Measurements from ENCODE around the gene WNT1.

The WNT1 gene

DNA sequence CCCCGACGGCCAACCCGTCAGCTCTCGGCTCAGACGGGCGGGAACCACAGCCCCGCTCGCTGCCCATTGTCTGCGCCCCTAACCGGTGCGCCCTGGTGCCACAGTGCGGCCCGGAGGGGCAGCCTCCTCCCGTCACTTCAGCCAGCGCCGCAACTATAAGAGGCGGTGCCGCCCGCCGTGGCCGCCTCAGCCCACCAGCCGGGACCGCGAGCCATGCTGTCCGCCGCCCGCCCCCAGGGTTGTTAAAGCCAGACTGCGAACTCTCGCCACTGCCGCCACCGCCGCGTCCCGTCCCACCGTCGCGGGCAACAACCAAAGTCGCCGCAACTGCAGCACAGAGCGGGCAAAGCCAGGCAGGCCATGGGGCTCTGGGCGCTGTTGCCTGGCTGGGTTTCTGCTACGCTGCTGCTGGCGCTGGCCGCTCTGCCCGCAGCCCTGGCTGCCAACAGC is at the start of gene WNT1:
Gene WNT1 (plus strand): TSS at position 32 of the 450 bp plus-strand sequence. CDS start 329 bp downstream, at position 361.
- no peak within 1 kb of the TSS for H3K27ac ChIP-seq (ENCODE audit: low read length)
- peak within 1 kb of the TSS; percentile 57 to 69 for H3K4me3 ChIP-seq (ENCODE audit: low read length in 2 of 2)
- H3K36me3 ChIP-seq (ENCODE audit: control insufficient read depth in 2 of 2, insufficient read depth in 2 of 2, low read length in 2 of 2) = no peaks in the 10 kb centered on the region
- H3K4me1 ChIP-seq (ENCODE audit: control insufficient read depth, insufficient read depth, low read length) = peaks cover 41% of the 10 kb centered on the region
- H3K9ac ChIP-seq (ENCODE audit: low read length in 2 of 2) = no peak within 1 kb of the TSS
- peaks cover 70 to 82% of the 10 kb centered on the region in 2 donors for H3K27me3 ChIP-seq (ENCODE audit: control insufficient read depth in 1 of 2, insufficient read depth in 2 of 2, low read length in 2 of 2)
- no peaks in the 10 kb centered on the region for H3K9me3 ChIP-seq (ENCODE audit: control insufficient read depth in 2 of 2, low read length in 2 of 2)

DNA sequence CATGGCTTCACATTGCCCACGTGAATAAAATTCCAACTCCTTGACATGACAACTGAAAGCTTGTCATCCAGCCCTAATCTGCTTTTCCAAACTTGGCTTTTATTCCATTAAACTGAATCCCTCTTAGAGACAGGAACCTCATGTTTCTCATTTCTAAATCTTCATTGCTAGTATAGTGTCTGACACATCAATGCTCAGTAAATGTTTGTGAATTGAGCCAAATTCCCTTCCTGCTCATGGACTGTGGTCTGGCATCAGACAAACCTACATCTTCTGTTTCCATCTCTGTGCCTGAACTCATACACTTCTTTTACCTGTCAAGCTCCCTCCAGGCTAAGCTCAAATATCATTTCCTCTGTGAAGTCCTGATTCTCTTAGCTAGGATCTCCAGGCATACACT is 48.6 kb upstream of the WNT1 start:
- peaks cover 6% of the 10 kb centered on the region for H3K4me1 ChIP-seq (ENCODE audit: control insufficient read depth, insufficient read depth, low read length)
- H3K27me3 ChIP-seq (ENCODE audit: control insufficient read depth in 1 of 2, insufficient read depth in 2 of 2, low read length in 2 of 2) = no peaks in the 10 kb centered on the region
- peaks cover 20 to 28% of the 10 kb centered on the region in 2 donors for H3K36me3 ChIP-seq (ENCODE audit: control insufficient read depth in 2 of 2, insufficient read depth in 2 of 2, low read length in 2 of 2)
- no peak overlapping the region for H3K27ac ChIP-seq (ENCODE audit: low read length)
- no peak overlapping the region for H3K4me3 ChIP-seq (ENCODE audit: low read length in 2 of 2)
- H3K9me3 ChIP-seq (ENCODE audit: control insufficient read depth in 2 of 2, low read length in 2 of 2) = no peaks in the 10 kb centered on the region
- H3K9ac ChIP-seq (ENCODE audit: low read length in 2 of 2) = no peak overlapping the region

DNA sequence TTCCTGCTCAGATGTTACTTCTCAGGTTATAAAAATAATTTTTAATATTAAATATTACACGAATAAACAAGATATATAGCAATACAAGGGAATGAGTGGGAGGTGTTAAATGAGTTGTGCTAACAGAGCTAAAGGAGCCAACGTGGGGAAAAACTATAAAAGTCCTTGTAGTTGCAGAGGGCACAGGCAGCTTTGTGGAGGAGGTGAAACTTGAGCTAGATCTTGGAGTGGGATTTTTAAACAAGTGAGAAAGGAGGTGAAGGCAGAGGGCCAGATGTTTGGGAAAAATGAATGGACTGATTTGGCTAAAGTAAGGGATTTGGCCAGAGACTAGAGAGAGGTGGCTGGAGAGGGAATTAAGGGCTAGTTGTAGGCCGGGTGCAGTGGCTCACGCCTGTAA is 47.6 kb upstream of the WNT1 start:
- H3K9ac ChIP-seq (ENCODE audit: low read length in 2 of 2) = no peak overlapping the region
- peaks cover 2% of the 10 kb centered on the region for H3K4me1 ChIP-seq (ENCODE audit: control insufficient read depth, insufficient read depth, low read length)
- H3K9me3 ChIP-seq (ENCODE audit: control insufficient read depth in 2 of 2, low read length in 2 of 2) = no peaks in the 10 kb centered on the region
- no peak overlapping the region for H3K27ac ChIP-seq (ENCODE audit: low read length)
- no peak overlapping the region for H3K4me3 ChIP-seq (ENCODE audit: low read length in 2 of 2)
- no peaks in the 10 kb centered on the region for H3K27me3 ChIP-seq (ENCODE audit: control insufficient read depth in 1 of 2, insufficient read depth in 2 of 2, low read length in 2 of 2)
- peaks cover 20 to 33% of the 10 kb centered on the region in 2 donors for H3K36me3 ChIP-seq (ENCODE audit: control insufficient read depth in 2 of 2, insufficient read depth in 2 of 2, low read length in 2 of 2)

DNA sequence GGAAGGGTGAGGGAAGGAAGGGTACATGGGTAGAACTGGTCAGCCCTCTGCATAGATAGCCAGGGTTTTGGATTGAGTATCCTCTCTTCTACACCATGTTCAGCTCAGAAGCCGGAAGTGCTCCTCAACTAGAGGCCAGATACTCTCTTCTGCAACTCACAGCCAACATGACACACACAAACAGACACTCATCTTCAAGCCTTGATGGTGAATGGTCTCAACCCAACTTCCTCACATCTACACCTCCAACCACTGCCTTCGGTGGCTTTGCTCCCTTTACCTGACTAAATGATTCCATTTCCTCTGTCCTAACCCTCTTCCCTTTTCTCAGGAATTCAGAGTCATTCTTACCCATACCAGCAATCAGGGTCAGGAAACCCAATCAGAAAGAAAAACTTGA is 45.2 kb upstream of the WNT1 start:
- Histone ChIP-seq H3K9me3 (ENCODE audit: control insufficient read depth in 2 of 2, low read length in 2 of 2) (no peaks in the 10 kb centered on the region), H3K4me3 (ENCODE audit: low read length in 2 of 2) (no peak overlapping the region), H3K27ac (ENCODE audit: low read length) (no peak overlapping the region), H3K4me1 (ENCODE audit: control insufficient read depth, insufficient read depth, low read length) (no peaks in the 10 kb centered on the region), H3K9ac (ENCODE audit: low read length in 2 of 2) (no peak overlapping the region), H3K27me3 (ENCODE audit: control insufficient read depth in 1 of 2, insufficient read depth in 2 of 2, low read length in 2 of 2) (no peaks in the 10 kb centered on the region), H3K36me3 (ENCODE audit: control insufficient read depth in 2 of 2, insufficient read depth in 2 of 2, low read length in 2 of 2) (peaks cover 28 to 41% of the 10 kb centered on the region in 2 donors)

DNA sequence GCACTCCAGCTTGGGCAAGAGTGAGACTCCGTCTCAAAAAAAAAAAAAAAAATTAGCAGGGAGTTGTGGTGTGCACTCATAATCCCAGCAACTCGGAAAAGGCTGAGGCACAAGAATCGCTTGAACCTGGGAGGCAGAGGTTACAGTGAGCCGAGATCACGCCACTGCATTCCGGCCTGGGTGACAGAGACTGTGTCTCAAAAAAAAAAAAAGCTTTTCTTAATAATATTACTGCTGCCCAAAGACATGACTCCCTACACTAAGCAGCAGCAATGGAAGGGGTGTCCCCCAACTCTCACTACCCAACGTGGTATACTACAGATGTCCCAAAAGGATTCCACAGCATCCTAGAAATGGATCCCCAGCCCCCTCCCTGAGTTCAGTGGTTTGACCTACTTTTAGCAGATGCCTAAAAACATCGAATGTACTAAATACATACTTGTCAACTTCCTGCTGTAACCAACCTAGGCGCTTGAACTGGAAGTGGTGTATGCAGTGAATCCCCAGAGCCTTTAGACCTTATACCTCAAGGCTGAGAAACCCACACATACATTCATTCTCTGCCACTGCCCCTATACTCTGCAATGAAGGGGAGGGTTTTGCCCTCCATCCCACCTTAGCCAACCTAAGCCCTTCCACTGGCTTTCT is 44.3 kb upstream of the WNT1 start:
- Histone ChIP-seq H3K4me3 (ENCODE audit: low read length in 2 of 2) (no peak overlapping the region), H3K9ac (ENCODE audit: low read length in 2 of 2) (no peak overlapping the region), H3K27me3 (ENCODE audit: control insufficient read depth in 1 of 2, insufficient read depth in 2 of 2, low read length in 2 of 2) (no peaks in the 10 kb centered on the region), H3K27ac (ENCODE audit: low read length) (no peak overlapping the region), H3K36me3 (ENCODE audit: control insufficient read depth in 2 of 2, insufficient read depth in 2 of 2, low read length in 2 of 2) (peaks cover 33 to 46% of the 10 kb centered on the region in 2 donors), H3K4me1 (ENCODE audit: control insufficient read depth, insufficient read depth, low read length) (no peaks in the 10 kb centered on the region), H3K9me3 (ENCODE audit: control insufficient read depth in 2 of 2, low read length in 2 of 2) (no peaks in the 10 kb centered on the region)

DNA sequence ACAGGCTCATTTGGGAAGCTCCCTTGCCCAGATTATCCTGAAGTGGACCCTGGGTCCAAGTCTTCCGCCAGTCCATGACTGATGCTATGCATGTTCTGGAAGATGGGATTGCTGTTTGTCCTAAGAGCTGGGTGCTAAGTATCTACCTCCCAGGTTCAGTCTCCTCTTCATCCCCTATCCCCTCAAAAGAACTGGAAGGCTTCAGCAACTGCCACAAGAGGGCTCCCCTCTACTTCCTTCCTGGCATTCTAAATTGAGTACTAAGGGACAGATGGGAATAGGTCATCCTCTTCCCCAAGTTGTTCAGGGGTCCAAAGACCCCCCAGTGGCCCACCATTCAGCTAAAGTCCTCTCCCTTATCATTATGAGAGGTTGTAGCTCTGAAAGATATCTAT is 43.8 kb upstream of the WNT1 start:
- no peak overlapping the region for H3K27ac ChIP-seq (ENCODE audit: low read length)

DNA sequence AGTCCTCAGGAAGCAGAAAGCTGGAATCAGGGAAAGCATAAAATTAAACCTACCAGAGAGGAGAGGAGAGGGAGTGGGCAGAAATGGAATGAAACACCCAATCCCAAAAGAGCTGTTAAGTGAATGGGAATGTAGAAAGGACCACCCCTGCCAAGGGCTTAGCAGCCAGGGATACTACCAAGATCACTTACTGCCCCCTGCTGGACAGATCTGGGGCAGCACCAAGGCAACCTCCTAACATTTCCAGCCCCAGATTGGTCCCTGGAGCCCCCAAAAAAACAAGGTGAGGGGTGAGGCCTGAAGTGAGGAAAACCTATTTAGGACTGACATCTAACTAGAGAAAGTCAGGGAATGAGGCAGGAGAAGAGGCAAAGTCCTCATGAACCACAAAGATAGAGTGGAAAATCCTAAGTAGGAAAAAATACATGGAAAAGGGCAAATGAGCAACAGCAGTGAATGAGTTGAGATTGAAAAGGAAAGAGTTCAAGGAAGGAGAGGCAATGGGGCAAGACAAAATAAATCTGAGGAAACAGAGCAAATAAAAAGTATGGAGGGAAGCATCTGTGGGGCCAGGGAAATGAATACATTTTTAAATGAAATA is 41.6 kb upstream of the WNT1 start:
- no peaks in the 10 kb centered on the region for H3K27me3 ChIP-seq (ENCODE audit: control insufficient read depth in 1 of 2, insufficient read depth in 2 of 2, low read length in 2 of 2)
- no peak overlapping the region for H3K9ac ChIP-seq (ENCODE audit: low read length in 2 of 2)
- no peaks in the 10 kb centered on the region for H3K9me3 ChIP-seq (ENCODE audit: control insufficient read depth in 2 of 2, low read length in 2 of 2)
- H3K4me1 ChIP-seq (ENCODE audit: control insufficient read depth, insufficient read depth, low read length) = peaks cover 5% of the 10 kb centered on the region
- no peak overlapping the region for H3K27ac ChIP-seq (ENCODE audit: low read length)
- H3K36me3 ChIP-seq (ENCODE audit: control insufficient read depth in 2 of 2, insufficient read depth in 2 of 2, low read length in 2 of 2) = peaks cover 48 to 56% of the 10 kb centered on the region in 2 donors
- H3K4me3 ChIP-seq (ENCODE audit: low read length in 2 of 2) = no peak overlapping the region

More for the DNA sequence above, 43.8 kb upstream of the WNT1 start:
- H3K36me3 ChIP-seq (ENCODE audit: control insufficient read depth in 2 of 2, insufficient read depth in 2 of 2, low read length in 2 of 2) = peaks cover 38 to 52% of the 10 kb centered on the region in 2 donors
- no peaks in the 10 kb centered on the region for H3K4me1 ChIP-seq (ENCODE audit: control insufficient read depth, insufficient read depth, low read length)
- no peaks in the 10 kb centered on the region for H3K27me3 ChIP-seq (ENCODE audit: control insufficient read depth in 1 of 2, insufficient read depth in 2 of 2, low read length in 2 of 2)
- no peak overlapping the region for H3K9ac ChIP-seq (ENCODE audit: low read length in 2 of 2)
- no peak overlapping the region for H3K4me3 ChIP-seq (ENCODE audit: low read length in 2 of 2)
- no peaks in the 10 kb centered on the region for H3K9me3 ChIP-seq (ENCODE audit: control insufficient read depth in 2 of 2, low read length in 2 of 2)

DNA sequence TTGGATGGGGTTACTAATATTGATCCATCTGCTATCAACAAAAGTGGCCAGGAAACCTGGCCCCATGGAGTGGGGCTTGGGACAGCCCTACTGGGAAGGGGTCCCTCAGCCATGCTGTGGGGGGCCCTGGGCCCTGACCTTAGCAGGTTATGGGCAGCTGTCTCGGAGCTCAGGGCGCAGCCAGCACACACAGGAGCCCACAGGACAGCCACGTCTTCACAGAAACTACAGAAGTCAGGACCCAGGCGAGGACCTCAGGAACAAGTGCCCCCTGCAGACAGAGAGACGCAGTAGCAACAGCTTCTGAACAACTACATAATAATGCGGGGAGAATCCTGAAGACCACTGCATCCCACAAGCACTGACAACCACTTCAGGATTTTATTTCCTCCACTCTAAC is 41.0 kb upstream of the WNT1 start:
- H3K27ac ChIP-seq (ENCODE audit: low read length) = no peak overlapping the region
- H3K36me3 ChIP-seq (ENCODE audit: control insufficient read depth in 2 of 2, insufficient read depth in 2 of 2, low read length in 2 of 2) = peaks cover 47 to 57% of the 10 kb centered on the region in 2 donors
- H3K27me3 ChIP-seq (ENCODE audit: control insufficient read depth in 1 of 2, insufficient read depth in 2 of 2, low read length in 2 of 2) = no peaks in the 10 kb centered on the region
- H3K4me3 ChIP-seq (ENCODE audit: low read length in 2 of 2) = no peak overlapping the region
- peaks cover 5% of the 10 kb centered on the region for H3K4me1 ChIP-seq (ENCODE audit: control insufficient read depth, insufficient read depth, low read length)
- no peak overlapping the region for H3K9ac ChIP-seq (ENCODE audit: low read length in 2 of 2)
- no peaks in the 10 kb centered on the region for H3K9me3 ChIP-seq (ENCODE audit: control insufficient read depth in 2 of 2, low read length in 2 of 2)

DNA sequence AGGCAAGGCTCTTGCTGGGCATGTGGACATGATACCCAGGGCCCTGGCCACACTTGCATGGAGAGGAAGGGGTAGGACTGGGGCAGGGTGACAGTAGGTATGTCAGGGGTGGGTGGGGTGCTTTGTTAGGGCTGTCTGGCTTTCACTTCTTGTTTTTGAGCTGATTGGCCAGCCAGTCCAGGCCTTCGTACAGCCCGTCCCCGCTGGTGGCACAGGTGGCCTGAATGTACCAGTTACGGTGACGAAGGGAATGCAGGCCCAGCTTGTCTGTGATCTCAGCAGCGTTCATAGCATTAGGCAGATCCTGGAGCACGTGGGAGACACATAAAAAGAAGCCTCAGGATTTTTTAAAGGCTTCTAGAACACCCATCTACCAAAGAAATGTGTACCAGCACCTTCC is 39.3 kb upstream of the WNT1 start:
- H3K9me3 ChIP-seq (ENCODE audit: control insufficient read depth in 2 of 2, low read length in 2 of 2) = no peaks in the 10 kb centered on the region
- no peak overlapping the region for H3K9ac ChIP-seq (ENCODE audit: low read length in 2 of 2)
- H3K4me3 ChIP-seq (ENCODE audit: low read length in 2 of 2) = no peak overlapping the region
- no peak overlapping the region for H3K27ac ChIP-seq (ENCODE audit: low read length)
- H3K36me3 ChIP-seq (ENCODE audit: control insufficient read depth in 2 of 2, insufficient read depth in 2 of 2, low read length in 2 of 2) = peaks cover 38 to 47% of the 10 kb centered on the region in 2 donors
- H3K27me3 ChIP-seq (ENCODE audit: control insufficient read depth in 1 of 2, insufficient read depth in 2 of 2, low read length in 2 of 2) = no peaks in the 10 kb centered on the region
- peaks cover 5% of the 10 kb centered on the region for H3K4me1 ChIP-seq (ENCODE audit: control insufficient read depth, insufficient read depth, low read length)

DNA sequence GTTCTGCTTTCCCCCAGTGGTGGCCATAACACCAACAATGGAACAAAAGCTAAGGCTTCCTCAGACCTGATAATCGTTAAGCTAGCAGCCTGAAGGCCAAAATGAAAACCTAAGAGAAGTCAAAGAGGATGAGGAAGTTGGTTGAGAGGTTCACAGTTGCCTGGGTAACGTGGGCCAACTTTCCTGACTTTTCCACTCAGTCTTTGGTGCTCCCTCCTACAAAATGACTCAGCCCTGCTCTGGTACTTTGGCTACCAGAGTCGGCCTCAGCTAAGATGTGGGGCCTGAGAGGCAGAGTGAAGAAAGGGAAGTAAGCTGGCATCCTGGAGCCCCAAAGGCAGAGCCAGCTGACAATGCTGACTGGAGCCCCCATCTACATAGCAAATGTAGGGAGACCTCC is 37.9 kb upstream of the WNT1 start:
- Histone ChIP-seq H3K27ac (ENCODE audit: low read length) (no peak overlapping the region), H3K27me3 (ENCODE audit: control insufficient read depth in 1 of 2, insufficient read depth in 2 of 2, low read length in 2 of 2) (no peaks in the 10 kb centered on the region), H3K36me3 (ENCODE audit: control insufficient read depth in 2 of 2, insufficient read depth in 2 of 2, low read length in 2 of 2) (peaks cover 33 to 40% of the 10 kb centered on the region in 2 donors), H3K9me3 (ENCODE audit: control insufficient read depth in 2 of 2, low read length in 2 of 2) (no peaks in the 10 kb centered on the region), H3K4me3 (ENCODE audit: low read length in 2 of 2) (no peak overlapping the region), H3K4me1 (ENCODE audit: control insufficient read depth, insufficient read depth, low read length) (peaks cover 5% of the 10 kb centered on the region), H3K9ac (ENCODE audit: low read length in 2 of 2) (no peak overlapping the region)

DNA sequence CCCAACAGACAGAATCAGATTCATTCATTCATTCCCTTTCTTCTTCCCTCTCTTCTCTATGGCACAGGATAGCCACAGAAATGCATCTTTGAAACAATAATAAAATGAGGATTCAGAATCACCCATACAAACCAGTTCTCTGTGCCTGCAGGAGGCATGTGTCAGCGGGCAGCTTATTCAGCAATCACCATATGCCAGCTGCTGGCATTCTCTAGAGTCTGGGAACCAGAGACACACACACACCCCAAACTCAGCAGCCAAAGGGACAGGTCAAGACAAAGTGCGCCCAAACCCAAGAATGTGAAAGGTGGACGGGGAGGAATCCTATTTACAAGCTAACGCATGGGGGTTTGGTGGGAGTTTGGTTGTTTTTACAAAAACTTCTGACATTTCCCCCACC is 34.9 kb upstream of the WNT1 start:
- Histone ChIP-seq H3K9me3 (ENCODE audit: control insufficient read depth in 2 of 2, low read length in 2 of 2) (no peaks in the 10 kb centered on the region), H3K27ac (ENCODE audit: low read length) (no peak overlapping the region), H3K27me3 (ENCODE audit: control insufficient read depth in 1 of 2, insufficient read depth in 2 of 2, low read length in 2 of 2) (no peaks in the 10 kb centered on the region), H3K4me1 (ENCODE audit: control insufficient read depth, insufficient read depth, low read length) (peaks cover 9% of the 10 kb centered on the region), H3K36me3 (ENCODE audit: control insufficient read depth in 2 of 2, insufficient read depth in 2 of 2, low read length in 2 of 2) (peaks cover 23 to 25% of the 10 kb centered on the region in 2 donors), H3K4me3 (ENCODE audit: low read length in 2 of 2) (no peak overlapping the region), H3K9ac (ENCODE audit: low read length in 2 of 2) (no peak overlapping the region)

Measured in stomach smooth muscle (tissue), 2 donors.